Measurements from ENCODE around the gene IGSF21.
A peak's percentile ranks its signal among the peaks of the same experiment; 100 is the strongest.

Gene IGSF21

GRCh38 chr1:18107369-18108298, at the start of gene IGSF21:
Gene IGSF21 (plus strand): TSS chr1:18107798. CDS start chr1:18108129, 331 bp downstream.
- no peak for DNase-seq

- no peak for DNase-seq
These were observed 49.2 kb upstream of the IGSF21 start for GRCh38 chr1:18058206-18058921.

- peak; percentile 18 for DNase-seq
These were observed 48.5 kb upstream of the IGSF21 start for GRCh38 chr1:18058981-18059605.

GRCh38 chr1:18060366-18060765, 47.2 kb upstream of the IGSF21 start:
- no peak for DNase-seq

- no peak for DNase-seq
These were observed 45.4 kb upstream of the IGSF21 start for GRCh38 chr1:18062185-18062584.

GRCh38 chr1:18064534-18064933, 43.1 kb upstream of the IGSF21 start:
- no peak for DNase-seq

- no peak for DNase-seq
These were observed 41.0 kb upstream of the IGSF21 start for GRCh38 chr1:18066576-18066975.

GRCh38 chr1:18069903-18070302, 37.7 kb upstream of the IGSF21 start:
- no peak for DNase-seq

GRCh38 chr1:18072066-18072465, 35.5 kb upstream of the IGSF21 start:
- DNase-seq, result no peak

GRCh38 chr1:18073066-18073642, 34.4 kb upstream of the IGSF21 start:
- no peak for DNase-seq

GRCh38 chr1:18077657-18078215, 29.9 kb upstream of the IGSF21 start:
- no peak for DNase-seq

- DNase-seq, result no peak
These were observed 27.5 kb upstream of the IGSF21 start for GRCh38 chr1:18079941-18080735.

GRCh38 chr1:18085387-18086074, 22.1 kb upstream of the IGSF21 start:
- no peak for DNase-seq

- DNase-seq, result no peak
These were observed 19.5 kb upstream of the IGSF21 start for GRCh38 chr1:18088077-18088594.

- no peak for DNase-seq
These were observed 18.1 kb upstream of the IGSF21 start for GRCh38 chr1:18089488-18089887.

GRCh38 chr1:18090636-18091035, 17.0 kb upstream of the IGSF21 start:
- no peak for DNase-seq

- DNase-seq, result no peak
These were observed 15.7 kb upstream of the IGSF21 start for GRCh38 chr1:18091660-18092446.

- no peak for DNase-seq
These were observed 14.4 kb upstream of the IGSF21 start for GRCh38 chr1:18093193-18093592.

GRCh38 chr1:18093646-18094045, 14.0 kb upstream of the IGSF21 start:
- DNase-seq, result no peak

- no peak for DNase-seq
These were observed 13.5 kb upstream of the IGSF21 start for GRCh38 chr1:18094096-18094495.

All from femur (tissue), 1 donor.